GM12891 (cell line): ENCODE measurements around the gene VWF.
"Not testable (repeated sequence)": the region's sequence is repeated elsewhere in the genome, so short reads cannot be mapped to it uniquely, and the experiment has no call there.

Experiments used
- PAX5 ChIP-seq: IDR thresholded peaks from 2 replicates; pipeline ENCODE4 v1.6.1; 2011; ENCODE audit warnings: low read length, moderate library complexity, mild to moderate bottlenecking; ENCODE audit not compliant: insufficient read depth, severe bottlenecking
- POLR2A ChIP-seq: IDR thresholded peaks from 2 replicates; pipeline ENCODE4 v1.6.1; 2011; ENCODE audit warnings: low read depth, low read length, control low read depth
- POLR2AphosphoS5 ChIP-seq: IDR thresholded peaks from 2 replicates; pipeline ENCODE4 v1.6.1; 2011; ENCODE audit warnings: low read depth, low read length, control low read depth
- POU2F2 ChIP-seq: IDR thresholded peaks from 2 replicates; pipeline ENCODE4 v1.6.1; 2011; ENCODE audit warnings: low read depth, mild to moderate bottlenecking, control low read depth, low read length, moderate library complexity
- SPI1 ChIP-seq: IDR thresholded peaks from 2 replicates; pipeline ENCODE4 v1.6.1; 2011; ENCODE audit warnings: low read depth, low read length, control low read depth
- TAF1 ChIP-seq: IDR thresholded peaks from 2 replicates; pipeline ENCODE4 v1.6.1; 2011; ENCODE audit warnings: low read depth, low read length, control low read depth

DNA sequence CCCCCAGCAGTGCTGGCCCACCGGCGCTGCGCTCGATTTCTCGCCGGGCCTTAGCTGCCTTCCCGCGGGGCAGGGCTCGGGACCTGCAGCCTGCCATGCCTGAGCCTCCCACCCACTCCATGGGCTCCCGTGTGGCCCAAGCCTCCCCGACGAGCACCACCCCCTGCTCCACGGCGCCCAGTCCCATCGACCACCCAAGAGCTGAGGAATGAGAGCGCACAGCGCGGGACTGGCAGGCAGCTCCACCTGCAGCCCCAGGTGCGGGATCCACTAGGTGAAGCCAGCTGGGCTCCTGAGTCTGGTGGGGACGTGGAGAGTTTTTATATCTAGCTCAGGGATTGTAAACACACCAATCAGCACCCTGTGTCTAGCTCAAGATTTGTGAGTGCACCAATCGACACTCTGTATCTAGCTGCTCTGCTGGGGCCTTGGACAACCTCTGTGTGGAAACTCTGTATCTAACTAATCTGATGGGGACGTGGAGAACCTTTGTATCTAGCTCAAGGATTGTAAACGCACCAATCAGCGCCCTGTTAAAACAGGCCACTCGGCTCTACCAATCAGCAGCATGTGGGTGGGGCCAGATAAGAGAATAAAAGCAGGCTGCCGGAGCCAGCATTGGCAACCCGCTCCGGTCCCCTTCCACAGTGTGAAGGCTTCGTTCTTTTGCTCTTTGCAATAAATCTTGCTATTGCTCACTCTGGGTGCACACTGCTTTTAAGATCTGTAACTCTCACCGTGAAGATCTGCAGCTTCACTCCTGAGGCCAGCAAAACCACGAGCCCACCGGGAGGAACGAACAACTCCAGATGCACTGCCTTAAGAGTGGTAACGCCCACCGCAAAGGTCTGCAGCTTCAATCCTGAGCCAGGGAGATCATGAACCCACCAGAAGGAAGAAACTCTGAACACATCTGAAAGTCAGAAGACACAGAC is 18.2 kb upstream of the VWF start:
- not testable (repeated sequence) for TF ChIP-seq POLR2A, TAF1, POLR2AphosphoS5, SPI1, POU2F2, PAX5
